Measurements from ENCODE around the gene DKK3. TPM values are rescaled to one million over a fixed set of nuclear protein-coding genes. Genes with fewer than 3 reads are reported as not detected.

The DKK3 gene
- total RNA-seq, 1 donor from 2014 or later = 36.3 TPM

- Mint-ChIP-seq H3K27ac (no peak overlapping the region), H3K9me3 (no peaks in the 10 kb centered on the region), H3K36me3 (peaks cover 8% of the 10 kb centered on the region), H3K4me1 (ENCODE audit: unreplicated experiment) (peaks cover 18% of the 10 kb centered on the region), H3K4me3 (no peak overlapping the region), H3K27me3 (no peaks in the 10 kb centered on the region)
- TF ChIP-seq, protein P1, sequence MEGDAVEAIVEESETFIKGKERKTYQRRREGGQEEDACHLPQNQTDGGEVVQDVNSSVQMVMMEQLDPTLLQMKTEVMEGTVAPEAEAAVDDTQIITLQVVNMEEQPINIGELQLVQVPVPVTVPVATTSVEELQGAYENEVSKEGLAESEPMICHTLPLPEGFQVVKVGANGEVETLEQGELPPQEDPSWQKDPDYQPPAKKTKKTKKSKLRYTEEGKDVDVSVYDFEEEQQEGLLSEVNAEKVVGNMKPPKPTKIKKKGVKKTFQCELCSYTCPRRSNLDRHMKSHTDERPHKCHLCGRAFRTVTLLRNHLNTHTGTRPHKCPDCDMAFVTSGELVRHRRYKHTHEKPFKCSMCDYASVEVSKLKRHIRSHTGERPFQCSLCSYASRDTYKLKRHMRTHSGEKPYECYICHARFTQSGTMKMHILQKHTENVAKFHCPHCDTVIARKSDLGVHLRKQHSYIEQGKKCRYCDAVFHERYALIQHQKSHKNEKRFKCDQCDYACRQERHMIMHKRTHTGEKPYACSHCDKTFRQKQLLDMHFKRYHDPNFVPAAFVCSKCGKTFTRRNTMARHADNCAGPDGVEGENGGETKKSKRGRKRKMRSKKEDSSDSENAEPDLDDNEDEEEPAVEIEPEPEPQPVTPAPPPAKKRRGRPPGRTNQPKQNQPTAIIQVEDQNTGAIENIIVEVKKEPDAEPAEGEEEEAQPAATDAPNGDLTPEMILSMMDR (conservative IDR thresholded peaks at IDR 0.05) = no peak
- DNase-seq (ENCODE audit: extremely low spot score, unreplicated experiment) = no peak
Measured at GRCh38 chr11:11984563-11984962, 23.9 kb downstream of the DKK3 start.

DNA sequence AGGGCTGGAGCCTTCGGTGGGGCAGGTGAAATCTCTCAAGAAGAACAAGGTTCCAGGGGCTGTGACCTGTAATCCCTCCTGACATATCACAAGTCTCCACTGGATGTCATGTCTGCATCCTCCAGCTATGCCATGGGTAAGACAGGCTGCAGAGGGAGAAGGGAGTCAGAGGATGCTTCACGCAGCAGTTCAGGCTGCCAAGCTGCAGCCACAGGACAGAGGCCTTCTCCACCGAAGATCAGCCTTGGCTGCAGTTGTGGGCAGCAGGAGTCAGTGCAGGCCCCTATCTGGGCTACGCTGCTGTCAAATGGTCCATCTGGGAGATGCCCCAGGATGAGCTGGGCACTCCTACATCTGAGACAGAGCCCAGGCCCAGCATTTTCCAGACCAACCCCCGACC lies 25.0 kb downstream of the DKK3 start:
- no peaks in the 10 kb centered on the region for H3K9me3 Mint-ChIP-seq
- no peak for DNase-seq (ENCODE audit: extremely low spot score, unreplicated experiment)
- no peak overlapping the region for H3K27ac Mint-ChIP-seq
- no peak overlapping the region for H3K4me3 Mint-ChIP-seq
- TF ChIP-seq, protein P1 (conservative IDR thresholded peaks at IDR 0.05) = no peak
- peaks cover 6% of the 10 kb centered on the region for H3K36me3 Mint-ChIP-seq
- H3K27me3 Mint-ChIP-seq = no peaks in the 10 kb centered on the region
- H3K4me1 Mint-ChIP-seq (ENCODE audit: unreplicated experiment) = peaks cover 19% of the 10 kb centered on the region

- Mint-ChIP-seq H3K36me3 (peaks cover 6% of the 10 kb centered on the region), H3K27me3 (no peaks in the 10 kb centered on the region), H3K4me3 (no peak overlapping the region), H3K9me3 (no peaks in the 10 kb centered on the region), H3K27ac (no peak overlapping the region), H3K4me1 (ENCODE audit: unreplicated experiment) (peaks cover 17% of the 10 kb centered on the region)
- TF ChIP-seq, protein P1 (conservative IDR thresholded peaks at IDR 0.05) = no peak
- DNase-seq (ENCODE audit: extremely low spot score, unreplicated experiment) = no peak
Measured at GRCh38 chr11:11982975-11983374, 25.5 kb downstream of the DKK3 start.

GRCh38 chr11:11982461-11982860 lies 26.0 kb downstream of the DKK3 start:
- DNase-seq (ENCODE audit: extremely low spot score, unreplicated experiment) = no peak
- H3K27me3 Mint-ChIP-seq = no peaks in the 10 kb centered on the region
- H3K9me3 Mint-ChIP-seq = no peaks in the 10 kb centered on the region
- H3K4me1 Mint-ChIP-seq (ENCODE audit: unreplicated experiment) = peaks cover 13% of the 10 kb centered on the region
- no peak overlapping the region for H3K4me3 Mint-ChIP-seq
- H3K27ac Mint-ChIP-seq = no peak overlapping the region
- TF ChIP-seq, protein P1 (conservative IDR thresholded peaks at IDR 0.05) = no peak
- H3K36me3 Mint-ChIP-seq = peaks cover 6% of the 10 kb centered on the region

- no peak for DNase-seq (ENCODE audit: extremely low spot score, unreplicated experiment)
- Mint-ChIP-seq H3K9me3 (no peaks in the 10 kb centered on the region), H3K27me3 (no peaks in the 10 kb centered on the region), H3K4me3 (no peak overlapping the region), H3K4me1 (ENCODE audit: unreplicated experiment) (peaks cover 17% of the 10 kb centered on the region), H3K36me3 (peaks cover 6% of the 10 kb centered on the region), H3K27ac (no peak overlapping the region)
- TF ChIP-seq, protein P1 (conservative IDR thresholded peaks at IDR 0.05) = no peak
Measured at GRCh38 chr11:11981840-11982239, 26.6 kb downstream of the DKK3 start.

DNA sequence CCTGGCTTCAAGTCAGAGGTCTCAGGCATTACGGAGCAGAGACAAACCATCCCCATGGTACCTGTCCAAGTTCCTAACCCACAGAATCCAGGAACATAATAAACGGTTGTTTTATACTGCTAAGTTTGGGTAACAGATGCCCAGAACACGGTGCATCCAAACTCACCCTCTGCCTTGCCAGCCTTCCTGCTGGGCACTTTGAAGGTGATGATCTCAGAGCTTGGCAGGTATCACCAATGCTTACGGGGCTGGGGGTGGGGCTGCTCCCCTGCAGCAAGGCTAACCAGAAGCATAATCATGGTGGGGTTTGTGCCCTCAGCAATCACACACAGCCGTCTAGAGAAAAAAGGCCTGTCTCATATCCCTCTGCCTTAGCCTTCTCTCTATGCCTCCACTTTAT lies 27.1 kb downstream of the DKK3 start:
- Mint-ChIP-seq H3K4me1 (ENCODE audit: unreplicated experiment) (peaks cover 17% of the 10 kb centered on the region), H3K27me3 (no peaks in the 10 kb centered on the region), H3K27ac (peak overlapping the region; percentile 98), H3K4me3 (no peak overlapping the region), H3K9me3 (no peaks in the 10 kb centered on the region), H3K36me3 (peaks cover 6% of the 10 kb centered on the region)
- TF ChIP-seq, protein P1 (conservative IDR thresholded peaks at IDR 0.05) = no peak
- no peak for DNase-seq (ENCODE audit: extremely low spot score, unreplicated experiment)

Data from type B pancreatic cell (in vitro differentiated cells).